NCI-H2227 treated with DMSO at 0.1 percent for 48 hours (cell line): ENCODE data around the gene KCNH1.
A peak's percentile ranks its signal among the peaks of the same experiment; 100 is the strongest.

Source experiments
- DNase-seq: peaks from one replicate; lab custom pipeline; 2025; lab: John Stamatoyannopoulos, UW

Gene KCNH1

DNA sequence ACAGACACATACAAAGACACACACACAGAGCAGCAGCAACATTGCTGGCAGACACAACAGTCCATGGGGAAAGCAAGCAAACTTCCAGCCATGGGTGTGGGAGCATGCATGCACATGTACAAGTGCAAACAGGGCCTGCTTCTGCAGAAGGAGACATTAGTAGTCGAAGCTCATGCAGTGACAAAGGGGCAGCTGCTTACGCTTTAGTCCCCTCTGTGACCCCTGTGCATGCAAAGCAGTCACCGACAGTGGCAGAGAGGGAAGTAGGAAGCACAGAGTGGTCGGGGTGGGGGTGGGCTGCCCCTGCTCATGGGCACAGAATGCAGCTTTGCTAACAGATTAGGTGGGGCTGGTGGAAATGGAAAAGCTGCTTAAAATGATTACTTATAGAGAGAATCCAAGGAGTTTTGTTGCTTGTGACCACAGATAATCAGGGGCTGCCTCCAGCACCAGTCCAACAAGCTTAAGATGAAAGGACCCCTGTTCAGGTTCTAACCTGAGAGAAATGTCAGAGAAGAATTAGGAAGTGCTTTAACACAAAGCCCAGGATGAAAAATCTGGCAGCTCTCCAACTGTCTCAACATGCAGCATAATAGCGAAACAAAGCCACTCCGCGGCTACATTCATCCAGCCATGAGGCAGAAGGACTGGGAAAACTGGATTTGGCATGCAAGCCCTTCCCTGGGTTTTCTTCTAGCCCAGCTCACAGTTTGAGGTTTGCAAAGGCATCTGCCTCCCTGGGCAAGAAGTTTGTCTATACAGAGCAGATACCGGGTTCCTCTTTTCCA, 378.9 kb downstream of the KCNH1 start:
- peak; percentile 75 for DNase-seq

DNA sequence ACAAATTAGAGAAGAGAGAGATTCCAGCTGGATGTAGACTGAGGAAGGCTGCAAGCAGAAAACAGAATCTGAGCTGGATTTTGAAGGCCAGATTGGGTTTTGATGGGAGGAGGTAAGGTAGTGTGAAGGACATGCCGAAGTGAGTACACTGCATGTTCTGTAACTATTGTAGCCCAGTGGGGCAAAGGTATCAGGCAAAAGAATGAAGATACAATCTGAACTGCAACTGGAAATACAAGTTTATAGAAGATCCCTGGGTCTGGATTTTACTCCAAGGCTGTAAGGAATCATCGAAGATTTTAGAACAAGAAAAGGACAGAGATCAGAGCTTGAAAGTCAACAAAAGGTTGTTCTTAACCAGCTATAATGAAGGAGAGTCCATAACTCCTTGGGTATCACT, 382.0 kb downstream of the KCNH1 start:
- no peak for DNase-seq

DNA sequence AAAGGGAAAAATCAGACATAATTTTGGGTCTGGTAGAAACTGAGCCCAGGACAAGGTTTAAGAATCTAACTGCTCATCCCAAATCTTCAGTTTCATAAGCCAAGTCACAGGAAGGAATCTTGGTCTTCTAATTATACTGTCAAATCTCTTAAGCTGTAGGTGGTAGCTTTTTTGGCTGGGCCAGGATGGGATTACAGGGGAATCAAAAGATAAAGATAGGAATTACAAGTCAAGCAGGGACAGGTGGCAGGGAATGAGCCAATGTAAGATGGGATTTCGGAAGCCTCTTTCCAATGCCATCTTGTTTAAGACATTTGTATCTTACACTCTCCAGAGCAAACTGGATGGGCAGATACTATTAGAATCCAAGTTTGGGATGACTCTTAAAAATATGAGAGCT, 383.5 kb downstream of the KCNH1 start:
- no peak for DNase-seq

DNA sequence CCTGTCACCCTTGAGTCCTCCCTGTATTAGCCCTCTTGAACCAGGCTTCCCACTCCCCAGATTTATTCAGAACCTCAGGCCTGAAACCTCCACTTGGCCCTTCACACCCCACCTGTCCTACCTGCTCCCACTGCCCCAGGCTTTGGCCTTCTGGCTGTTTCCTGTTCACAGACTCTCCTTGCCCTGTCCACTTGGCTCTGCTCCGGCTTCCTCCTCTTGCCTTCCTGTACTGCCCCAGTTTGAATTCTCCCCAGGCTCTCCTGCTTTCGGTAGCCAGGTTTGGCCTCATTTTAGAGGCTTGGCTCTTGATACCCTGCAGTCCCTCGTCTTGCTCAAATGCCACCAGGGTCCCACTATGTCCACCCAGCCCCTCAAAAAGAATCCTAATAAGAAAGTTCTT, 385.2 kb downstream of the KCNH1 start:
- no peak for DNase-seq

DNA sequence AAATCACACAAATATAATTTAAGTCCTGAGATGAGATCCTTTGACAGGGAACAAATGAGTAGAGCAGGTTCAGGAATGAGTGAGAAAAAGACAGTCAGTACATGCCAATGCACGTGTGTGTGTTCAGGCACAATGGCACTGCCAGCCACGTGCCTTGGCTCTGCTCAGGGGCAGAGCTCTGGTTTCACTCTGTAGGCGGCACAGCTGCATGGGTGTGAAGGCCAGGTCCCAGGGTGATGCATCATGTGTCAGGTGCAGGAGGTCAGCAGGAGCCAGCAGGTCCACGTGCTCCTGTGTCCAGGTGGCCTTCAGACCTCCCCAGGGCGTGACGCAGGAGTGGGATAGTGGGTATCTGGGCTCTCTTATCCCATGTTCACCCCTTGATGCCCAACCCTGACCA, 386.1 kb downstream of the KCNH1 start:
- DNase-seq = no peak

DNA sequence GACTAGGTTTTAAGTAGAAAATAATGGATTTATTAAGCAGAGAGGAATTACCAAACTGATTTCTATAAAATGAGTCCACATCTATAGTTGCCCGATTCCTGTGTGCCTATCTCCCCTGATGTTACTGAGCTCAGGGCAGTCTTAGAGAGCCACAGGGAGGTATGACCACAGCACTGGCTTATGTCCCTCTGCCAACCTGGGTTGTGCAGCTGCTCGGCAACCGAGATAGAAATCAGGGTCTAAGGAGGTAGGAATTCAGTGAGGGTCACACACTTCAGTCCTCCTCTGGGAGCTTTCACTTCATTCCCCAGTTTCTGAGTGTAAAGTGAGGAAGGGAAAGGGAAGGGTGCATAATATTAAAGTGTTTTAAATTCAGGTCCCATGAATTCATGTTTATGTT, 386.8 kb downstream of the KCNH1 start:
- no peak for DNase-seq

DNA sequence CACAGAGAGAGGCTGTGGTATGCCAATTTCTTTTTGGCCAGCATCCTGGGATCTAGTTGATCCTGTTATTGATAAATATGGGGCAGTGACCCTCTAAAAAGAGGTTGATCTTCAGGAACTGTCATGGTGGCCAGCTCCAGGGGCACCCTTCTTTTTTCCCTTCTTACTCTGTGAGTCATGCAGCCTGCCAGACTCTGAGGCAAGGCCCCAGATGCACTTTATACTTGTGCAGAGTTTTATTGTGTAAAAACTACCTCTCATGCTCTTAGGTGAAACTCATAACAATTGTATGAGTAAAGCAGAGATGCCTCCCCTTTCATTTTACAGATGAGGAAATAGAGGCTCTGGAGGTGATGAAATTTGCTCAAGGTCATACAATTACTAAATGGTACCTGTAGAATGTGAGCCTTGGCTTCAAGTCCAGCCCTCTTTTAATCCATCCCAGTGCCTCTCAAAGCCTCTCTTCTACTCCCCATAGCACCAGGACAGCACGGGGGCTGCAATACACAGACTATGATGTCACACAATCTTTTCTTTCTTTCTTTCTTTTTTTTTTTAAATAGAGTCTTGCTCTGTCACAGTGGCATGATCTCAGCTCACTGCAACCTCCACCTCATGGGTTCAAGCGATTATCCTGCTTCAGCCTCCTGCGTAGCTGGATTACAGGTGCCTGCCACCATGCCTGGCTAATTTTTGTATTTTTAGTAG, 387.8 kb downstream of the KCNH1 start:
- no peak for DNase-seq

DNA sequence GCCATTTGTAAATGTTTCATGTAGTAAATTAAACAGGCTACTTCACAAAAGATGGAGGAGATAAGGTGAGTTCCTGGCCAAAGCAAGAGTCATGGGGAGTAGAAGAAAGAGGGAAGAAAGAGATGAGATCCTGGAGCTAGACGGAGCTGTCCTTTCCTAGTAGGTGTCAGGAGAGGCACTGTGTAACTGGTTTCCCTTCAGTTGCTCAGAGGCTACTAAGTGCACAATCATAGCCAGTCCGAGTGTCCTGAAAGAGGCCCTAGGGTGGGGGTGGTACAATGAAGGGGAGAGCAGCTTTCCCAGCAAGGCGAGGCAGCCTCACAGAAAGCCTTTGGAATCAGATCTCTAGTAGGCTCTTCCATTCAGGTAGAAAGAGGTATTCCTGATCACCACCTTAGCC, 390.9 kb downstream of the KCNH1 start:
- DNase-seq = no peak

DNA sequence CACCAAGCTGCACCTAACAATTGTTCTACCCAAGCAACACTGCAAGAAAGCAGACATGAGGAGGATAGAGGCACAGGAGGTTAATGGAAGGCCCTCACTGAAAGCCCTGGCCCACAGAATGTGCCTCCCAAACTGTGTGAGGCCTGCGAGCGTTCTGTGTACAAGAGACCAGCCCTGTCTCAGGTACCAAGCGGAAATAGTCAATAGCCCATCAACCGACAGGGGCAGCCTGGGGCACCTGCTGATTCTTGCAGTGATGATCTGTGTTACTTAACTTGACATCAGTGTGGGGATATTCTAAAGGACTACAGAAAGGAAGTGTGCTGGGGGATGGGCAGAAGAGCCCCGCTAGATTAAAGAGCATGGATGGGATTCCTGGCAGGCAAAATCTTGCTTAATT, 392.4 kb downstream of the KCNH1 start:
- no peak for DNase-seq

DNA sequence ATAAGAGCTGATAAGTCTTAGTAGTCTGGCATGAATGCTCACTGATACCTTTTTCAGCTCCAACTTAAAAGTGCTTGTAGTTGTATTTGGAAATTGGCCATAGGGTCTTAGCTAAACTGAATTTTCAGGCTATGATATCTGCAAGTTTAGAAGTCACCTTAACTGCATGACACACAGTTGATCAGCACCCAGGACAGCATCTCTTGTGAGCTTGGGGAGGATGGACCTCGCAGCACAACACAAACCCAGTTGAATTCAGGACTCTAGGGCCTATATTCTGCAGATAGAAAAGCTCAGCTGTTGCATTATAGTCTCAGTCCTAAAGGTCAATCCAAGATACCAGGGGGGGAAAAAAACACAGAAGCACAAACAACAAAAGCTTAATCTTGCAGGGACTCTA, 394.3 kb downstream of the KCNH1 start:
- no peak for DNase-seq

DNA sequence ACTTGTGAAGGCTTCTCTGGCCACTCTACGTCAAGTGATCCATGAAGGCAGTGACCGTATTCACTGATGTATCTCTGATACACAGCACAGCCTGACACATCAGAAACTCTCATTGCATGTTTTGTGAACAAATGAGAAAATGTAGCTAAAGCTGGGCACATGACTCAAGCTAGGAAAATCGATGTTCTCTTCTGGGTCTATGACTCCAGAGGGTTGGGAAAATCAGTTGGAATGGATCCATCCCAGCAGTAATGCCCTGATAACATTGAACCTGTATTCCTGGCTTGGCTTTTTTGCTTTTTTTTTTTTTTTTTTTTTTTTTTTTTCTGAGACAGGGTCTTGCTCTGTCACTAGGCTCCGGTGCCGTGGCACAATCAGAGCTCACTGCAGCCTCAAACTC, 395.7 kb downstream of the KCNH1 start:
- no peak for DNase-seq

DNA sequence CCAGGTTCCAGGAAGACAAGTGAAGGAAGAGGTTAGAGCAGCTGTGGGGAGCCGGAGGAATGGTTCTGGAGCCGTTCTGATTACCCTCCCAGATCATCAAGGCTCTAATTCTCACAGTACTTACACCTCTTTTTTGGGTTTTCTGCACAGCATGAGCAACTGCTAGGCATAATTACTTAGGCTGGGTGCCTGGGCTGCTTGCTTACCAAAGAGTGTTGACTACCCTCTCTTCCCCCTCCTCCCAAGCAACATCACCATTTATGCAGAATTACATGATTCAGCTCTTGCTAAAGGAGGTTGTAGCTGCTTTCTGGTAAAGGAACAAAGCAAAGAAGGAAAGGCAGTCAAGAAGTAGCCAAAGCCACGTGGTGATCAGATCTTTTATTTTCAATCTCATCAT, 397.2 kb downstream of the KCNH1 start:
- peak; percentile 35 for DNase-seq

DNA sequence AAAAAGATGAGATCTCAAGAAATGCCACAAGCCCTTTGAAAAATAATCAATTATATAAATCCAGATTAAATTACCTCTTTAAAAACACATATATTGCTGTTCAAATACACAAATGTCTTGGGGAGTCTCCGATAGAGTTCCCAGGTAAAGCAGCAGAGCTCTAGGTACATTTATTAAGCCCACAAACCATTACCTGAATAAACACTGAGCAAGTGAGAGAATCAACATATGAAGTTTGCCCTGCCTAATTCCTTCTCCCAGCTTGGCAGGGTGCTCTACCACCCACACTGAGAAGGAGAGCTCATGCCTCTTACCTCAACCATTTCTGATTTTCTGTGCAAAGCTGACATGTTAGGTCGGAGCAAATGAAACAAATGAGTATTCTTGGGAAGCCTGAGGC, 402.4 kb downstream of the KCNH1 start:
- no peak for DNase-seq

DNA sequence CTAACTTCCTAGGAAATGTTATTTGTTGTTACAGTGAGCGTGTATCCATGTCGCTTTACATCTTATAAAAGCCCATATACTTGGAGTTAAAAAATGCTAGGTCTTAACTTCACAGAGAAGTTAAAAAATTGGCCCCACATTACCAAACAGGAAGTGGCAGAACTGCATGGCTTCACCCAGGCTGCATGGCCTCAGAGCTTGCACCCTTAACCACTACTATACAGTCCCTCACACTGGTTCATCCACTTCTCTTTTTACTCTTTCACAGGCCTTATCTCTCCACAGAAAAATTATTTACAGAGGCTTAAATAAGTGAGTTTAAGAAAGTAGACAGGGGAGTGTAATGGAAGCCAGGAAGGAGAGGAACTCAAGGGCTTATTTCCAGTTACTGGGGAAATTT, 402.8 kb downstream of the KCNH1 start:
- no peak for DNase-seq

DNA sequence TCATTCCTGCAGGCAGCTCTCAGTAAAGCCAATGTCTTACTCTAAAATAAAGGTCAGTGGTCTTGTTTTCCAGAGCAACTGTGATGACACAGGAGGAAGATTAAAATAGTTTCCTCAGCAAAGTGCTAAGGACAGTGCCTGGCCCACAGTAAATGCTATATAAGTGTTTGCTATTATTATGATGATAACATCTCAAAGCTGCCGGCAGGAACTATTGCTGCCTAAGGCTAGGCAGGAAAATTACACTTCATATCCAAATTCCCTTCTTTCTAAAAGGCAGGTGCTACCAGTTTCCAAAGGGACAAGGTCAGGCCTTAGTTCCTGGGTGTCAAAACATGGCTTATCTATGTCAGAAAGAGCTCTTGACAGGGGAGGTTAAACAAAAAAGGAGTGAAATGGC, 403.9 kb downstream of the KCNH1 start:
- DNase-seq = no peak

DNA sequence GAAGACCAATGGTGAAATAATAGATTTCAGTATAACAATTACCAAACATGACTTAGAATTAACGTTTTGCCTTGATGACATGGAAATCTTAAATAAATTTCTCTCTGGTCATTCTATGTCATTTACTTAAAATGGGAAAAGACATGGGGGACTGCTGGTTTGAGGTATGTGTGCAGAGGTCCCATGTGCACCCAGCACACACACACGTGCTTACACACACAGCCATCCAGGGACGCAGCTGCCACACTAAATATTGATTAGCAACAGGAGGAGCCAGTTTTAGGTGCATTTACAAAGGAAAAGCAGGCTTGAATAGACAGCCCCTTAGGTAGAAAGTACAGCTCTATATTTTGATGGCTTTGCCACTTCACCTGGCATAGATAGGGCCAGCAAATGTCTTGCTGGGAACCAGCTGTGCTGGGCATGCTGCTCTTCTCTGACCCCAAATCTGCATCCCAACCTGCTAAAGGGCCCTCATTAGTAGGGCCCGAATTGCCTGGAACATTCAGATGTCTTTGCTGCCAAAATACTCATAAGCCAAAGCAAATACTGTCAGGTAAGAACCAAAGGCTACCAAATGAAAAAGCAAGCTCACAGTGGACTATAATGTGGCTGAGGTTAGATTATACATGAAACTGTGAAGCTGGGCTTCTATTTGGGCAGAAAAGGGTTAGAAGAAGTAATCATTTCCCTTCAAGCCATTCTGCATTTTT, 405.4 kb downstream of the KCNH1 start:
- no peak for DNase-seq

DNA sequence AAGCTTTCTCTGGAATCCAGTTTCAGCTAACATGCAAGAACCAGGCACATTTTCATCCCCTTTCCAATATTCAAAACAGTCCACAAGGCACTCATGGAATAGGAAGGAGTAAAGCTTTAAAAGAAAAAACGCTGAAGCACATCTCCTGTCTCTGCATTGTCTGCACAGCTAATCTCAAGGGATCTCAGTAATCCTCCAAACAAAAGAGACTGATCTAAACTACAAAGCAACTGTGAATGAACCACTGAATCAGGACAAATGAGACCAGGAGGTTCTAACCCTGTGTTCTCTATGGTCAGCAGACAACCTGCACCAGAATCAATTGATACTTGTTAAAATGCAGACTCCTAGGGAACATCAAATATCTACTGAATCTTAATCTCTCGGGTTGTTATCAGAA, 406.2 kb downstream of the KCNH1 start:
- DNase-seq = no peak

DNA sequence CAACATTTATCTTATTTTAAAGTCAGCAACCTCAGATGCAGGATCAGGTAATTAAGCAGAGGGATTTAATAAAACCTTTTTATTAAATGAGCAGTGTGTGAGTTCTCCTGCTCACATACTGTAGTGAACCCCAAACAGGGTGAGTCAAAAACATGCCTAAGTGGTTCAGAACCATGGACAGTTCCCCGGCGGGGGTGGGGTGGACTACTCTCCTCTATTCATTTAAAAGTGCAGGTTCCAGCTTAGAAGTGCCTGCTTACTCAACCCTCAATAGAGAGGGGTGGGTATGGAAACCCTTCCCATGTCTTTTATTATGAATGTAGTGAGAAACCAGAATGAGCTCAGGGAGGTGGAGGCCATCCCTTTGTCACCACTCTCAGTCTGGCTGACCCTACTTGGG, 407.3 kb downstream of the KCNH1 start:
- no peak for DNase-seq

DNA sequence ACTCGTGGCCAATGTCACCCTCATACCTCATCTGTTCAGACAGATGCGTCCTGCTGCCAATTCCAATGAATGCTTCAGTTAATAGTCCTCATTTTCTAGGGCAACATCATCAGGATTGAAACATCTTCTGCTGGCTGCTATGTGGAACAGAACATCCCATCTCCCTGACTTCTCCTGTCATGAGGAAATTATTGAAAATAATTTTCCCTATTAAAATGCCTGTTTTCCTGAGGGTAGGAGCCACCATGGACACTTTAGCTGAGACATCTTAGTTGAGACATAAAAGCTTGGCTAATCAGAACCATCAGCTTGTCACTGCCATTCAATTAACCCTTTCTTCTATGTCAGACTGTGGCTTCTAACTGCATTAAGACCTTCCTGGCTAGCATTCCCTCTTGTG, 409.2 kb downstream of the KCNH1 start:
- no peak for DNase-seq

DNA sequence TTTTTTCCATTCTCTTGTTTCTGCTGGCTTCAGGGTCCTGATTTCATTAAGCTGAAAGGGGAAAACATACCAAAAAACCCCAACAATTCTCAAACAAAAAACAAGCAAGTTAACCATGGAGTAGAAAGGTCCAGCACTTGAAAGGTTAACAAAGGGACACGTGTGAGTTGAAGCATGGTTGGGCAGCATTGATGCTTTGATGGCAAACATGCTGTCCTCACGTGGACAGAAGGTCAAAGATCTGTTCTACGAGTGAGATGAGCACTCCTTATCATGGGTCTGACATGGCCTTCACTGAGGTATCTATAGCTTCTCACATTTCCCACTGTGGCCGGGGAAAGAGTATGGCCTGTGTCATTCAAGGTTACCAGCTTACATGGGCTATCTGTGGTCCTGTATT, 410.3 kb downstream of the KCNH1 start:
- DNase-seq = no peak

DNA sequence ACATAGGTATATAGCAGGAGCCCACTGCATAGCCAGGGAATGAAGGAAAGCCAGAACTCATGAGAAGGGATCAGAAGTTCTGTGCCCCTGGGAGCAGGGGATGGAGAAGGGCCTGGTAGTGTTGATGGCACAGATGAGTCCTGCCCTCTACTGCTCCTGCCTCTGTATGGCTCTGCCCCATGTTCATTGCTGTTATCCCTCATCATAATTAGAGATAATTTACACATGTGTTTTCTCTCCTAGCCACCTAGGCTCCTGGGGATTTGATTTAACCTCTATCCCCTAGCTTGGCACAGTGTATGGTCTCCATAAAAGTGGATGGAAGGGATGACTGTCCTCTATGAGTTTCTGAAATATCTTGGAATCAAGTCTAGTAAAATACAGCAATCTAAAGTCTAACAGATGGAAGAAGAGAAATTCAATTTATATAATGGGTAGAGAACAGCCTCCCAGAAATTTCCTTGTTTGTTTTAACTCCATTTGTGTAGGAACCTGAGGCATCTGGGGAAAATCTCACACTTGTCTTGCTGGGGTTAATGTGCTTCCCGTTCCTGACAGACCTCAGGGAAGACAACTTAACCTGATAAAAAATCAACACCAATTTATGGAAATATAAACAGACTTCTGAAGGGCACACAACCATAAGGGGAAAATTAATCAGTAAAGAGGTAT, 411.4 kb downstream of the KCNH1 start:
- no peak for DNase-seq

DNA sequence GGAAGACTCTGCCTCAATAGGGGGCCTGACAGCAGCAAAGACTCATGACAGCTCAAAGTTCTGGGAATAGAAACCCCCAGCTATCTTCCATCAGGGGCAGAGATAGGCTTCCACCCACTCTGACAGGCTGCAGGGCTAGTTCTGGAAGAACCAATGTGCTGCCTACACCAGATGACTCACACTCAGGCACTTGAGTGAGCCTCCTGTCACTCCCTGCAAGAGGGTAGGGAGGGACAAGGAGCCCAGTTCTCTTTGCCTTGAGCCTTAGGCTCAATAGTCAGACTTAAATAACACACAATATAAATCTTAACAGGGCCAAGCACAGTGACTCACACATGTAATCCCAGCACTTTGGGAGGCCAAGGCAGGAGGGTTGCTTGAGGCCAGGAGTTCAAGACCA, 418.9 kb downstream of the KCNH1 start:
- no peak for DNase-seq
